ENCODE results near the gene EFHD2. TPM values are rescaled to one million over a fixed set of nuclear protein-coding genes. Genes with fewer than 3 reads are reported as not detected.
A peak's percentile ranks its signal among the peaks of the same experiment; 100 is the strongest.

EFHD2 gene
- total RNA-seq, 3 donors from 2014 or later = 79.5 to 81.7 (median 80.0) TPM

- H3K9me3 Mint-ChIP-seq = peaks cover 4% of the 10 kb centered on the region
- peaks cover 2% of the 10 kb centered on the region for H3K4me1 Mint-ChIP-seq (ENCODE audit: low read depth)
- no peaks in the 10 kb centered on the region for H3K36me3 Mint-ChIP-seq (ENCODE audit: insufficient read depth)
- H3K4me3 Mint-ChIP-seq = no peak overlapping the region
- DNase-seq (no peak), ATAC-seq (no peak)
- no peaks in the 10 kb centered on the region for H3K27me3 Mint-ChIP-seq (ENCODE audit: low read depth)
These were observed 9.1 kb upstream of the EFHD2 start for GRCh38 chr1:15400627-15401026.

- Mint-ChIP-seq H3K4me3 (no peak overlapping the region), H3K27me3 (ENCODE audit: low read depth) (no peaks in the 10 kb centered on the region), H3K9me3 (peaks cover 4% of the 10 kb centered on the region), H3K4me1 (ENCODE audit: low read depth) (peaks cover 2% of the 10 kb centered on the region), H3K36me3 (ENCODE audit: insufficient read depth) (no peaks in the 10 kb centered on the region)
- DNase-seq (no peak), ATAC-seq (no peak)
These were observed 8.2 kb upstream of the EFHD2 start for GRCh38 chr1:15401391-15402055.

GRCh38 chr1:15402809-15403450 is 6.8 kb upstream of the EFHD2 start:
- ATAC-seq (no peak), DNase-seq (no peak)
- Mint-ChIP-seq H3K4me1 (ENCODE audit: low read depth) (peaks cover 9% of the 10 kb centered on the region), H3K9me3 (peaks cover 4% of the 10 kb centered on the region), H3K27me3 (ENCODE audit: low read depth) (no peaks in the 10 kb centered on the region), H3K36me3 (ENCODE audit: insufficient read depth) (no peaks in the 10 kb centered on the region), H3K4me3 (no peak overlapping the region)

GRCh38 chr1:15403962-15404580 is 5.6 kb upstream of the EFHD2 start:
- ATAC-seq (no peak), DNase-seq (no peak)
- H3K4me3 Mint-ChIP-seq = no peak overlapping the region
- no peaks in the 10 kb centered on the region for H3K27me3 Mint-ChIP-seq (ENCODE audit: low read depth)
- H3K4me1 Mint-ChIP-seq (ENCODE audit: low read depth) = peaks cover 14% of the 10 kb centered on the region
- no peaks in the 10 kb centered on the region for H3K36me3 Mint-ChIP-seq (ENCODE audit: insufficient read depth)
- peaks cover 4% of the 10 kb centered on the region for H3K9me3 Mint-ChIP-seq

GRCh38 chr1:15405106-15405850 is 4.4 kb upstream of the EFHD2 start:
- ATAC-seq = no peak
- Mint-ChIP-seq H3K4me1 (ENCODE audit: low read depth) (peaks cover 16% of the 10 kb centered on the region), H3K36me3 (ENCODE audit: insufficient read depth) (no peaks in the 10 kb centered on the region), H3K27me3 (ENCODE audit: low read depth) (no peaks in the 10 kb centered on the region), H3K9me3 (no peaks in the 10 kb centered on the region), H3K4me3 (peak overlapping the region; percentile 68)
- DNase-seq = no peak

GRCh38 chr1:15406614-15407559 is 2.8 kb upstream of the EFHD2 start:
- Mint-ChIP-seq H3K4me3 (no peak overlapping the region), H3K4me1 (ENCODE audit: low read depth) (peaks cover 21% of the 10 kb centered on the region), H3K27me3 (ENCODE audit: low read depth) (no peaks in the 10 kb centered on the region), H3K9me3 (no peaks in the 10 kb centered on the region), H3K36me3 (ENCODE audit: insufficient read depth) (peaks cover under 1% of the 10 kb centered on the region)
- DNase-seq (no peak), ATAC-seq (no peak)

GRCh38 chr1:15407580-15407979 is 2.1 kb upstream of the EFHD2 start:
- Mint-ChIP-seq H3K27me3 (ENCODE audit: low read depth) (no peaks in the 10 kb centered on the region), H3K4me3 (no peak overlapping the region), H3K4me1 (ENCODE audit: low read depth) (peaks cover 28% of the 10 kb centered on the region), H3K36me3 (ENCODE audit: insufficient read depth) (peaks cover 7% of the 10 kb centered on the region), H3K9me3 (no peaks in the 10 kb centered on the region)
- ATAC-seq = no peak
- DNase-seq = no peak

- H3K4me3 Mint-ChIP-seq = peak overlapping the region; percentile 94
- H3K9me3 Mint-ChIP-seq = no peaks in the 10 kb centered on the region
- peaks cover 7% of the 10 kb centered on the region for H3K36me3 Mint-ChIP-seq (ENCODE audit: insufficient read depth)
- ATAC-seq (no peak), DNase-seq (no peak)
- peaks cover 39% of the 10 kb centered on the region for H3K4me1 Mint-ChIP-seq (ENCODE audit: low read depth)
- H3K27me3 Mint-ChIP-seq (ENCODE audit: low read depth) = no peaks in the 10 kb centered on the region
These were observed 749 bp upstream of the EFHD2 start for GRCh38 chr1:15408890-15409387.

GRCh38 chr1:15410223-15410883 is 665 bp downstream of the EFHD2 start:
- peaks cover 15% of the 10 kb centered on the region for H3K36me3 Mint-ChIP-seq (ENCODE audit: insufficient read depth)
- no peaks in the 10 kb centered on the region for H3K9me3 Mint-ChIP-seq
- DNase-seq (no peak), ATAC-seq (peak in 1 of 2 donors; percentile 1)
- no peaks in the 10 kb centered on the region for H3K27me3 Mint-ChIP-seq (ENCODE audit: low read depth)
- peaks cover 51% of the 10 kb centered on the region for H3K4me1 Mint-ChIP-seq (ENCODE audit: low read depth)
- H3K4me3 Mint-ChIP-seq = peak overlapping the region; percentile 94

GRCh38 chr1:15410884-15411245 is 1.2 kb downstream of the EFHD2 start:
- no peaks in the 10 kb centered on the region for H3K27me3 Mint-ChIP-seq (ENCODE audit: low read depth)
- ATAC-seq (no peak), DNase-seq (no peak)
- H3K4me1 Mint-ChIP-seq (ENCODE audit: low read depth) = peaks cover 56% of the 10 kb centered on the region
- H3K36me3 Mint-ChIP-seq (ENCODE audit: insufficient read depth) = peaks cover 15% of the 10 kb centered on the region
- peak overlapping the region; percentile 94 for H3K4me3 Mint-ChIP-seq
- no peaks in the 10 kb centered on the region for H3K9me3 Mint-ChIP-seq

- H3K9me3 Mint-ChIP-seq = no peaks in the 10 kb centered on the region
- peaks cover 15% of the 10 kb centered on the region for H3K36me3 Mint-ChIP-seq (ENCODE audit: insufficient read depth)
- H3K4me1 Mint-ChIP-seq (ENCODE audit: low read depth) = peaks cover 63% of the 10 kb centered on the region
- H3K27me3 Mint-ChIP-seq (ENCODE audit: low read depth) = no peaks in the 10 kb centered on the region
- peak overlapping the region; percentile 94 for H3K4me3 Mint-ChIP-seq
- no peak for ATAC-seq
- DNase-seq = no peak
These were observed 2.0 kb downstream of the EFHD2 start for GRCh38 chr1:15411593-15412137.

- peak overlapping the region; percentile 94 for H3K4me3 Mint-ChIP-seq
- ATAC-seq (peak; percentile 48 to 51), DNase-seq (peak; percentile 38)
- no peaks in the 10 kb centered on the region for H3K9me3 Mint-ChIP-seq
- peaks cover 63% of the 10 kb centered on the region for H3K4me1 Mint-ChIP-seq (ENCODE audit: low read depth)
- no peaks in the 10 kb centered on the region for H3K27me3 Mint-ChIP-seq (ENCODE audit: low read depth)
- peaks cover 15% of the 10 kb centered on the region for H3K36me3 Mint-ChIP-seq (ENCODE audit: insufficient read depth)
These were observed 2.6 kb downstream of the EFHD2 start for GRCh38 chr1:15412175-15412800.

Data from activated T-cell treated with anti-CD3 and anti-CD28 coated beads, Interleukin-2, amount 50 U/mL, for 4 hours (primary cell).